Measurements from ENCODE around the gene TUT4. TPM values are rescaled to one million over a fixed set of nuclear protein-coding genes. Genes with fewer than 3 reads are reported as not detected.

The TUT4 gene
- total and polyA plus RNA-seq, 2 donors (not counting 3 experiments of a cell fraction or from before 2014, with no cell fraction given), result 24.7 to 41.2 TPM

- dilution Hi-C loops (cut with MboI; ENCODE audit: extremely low pct_ligation_motif_present, low sequenced_read_pairs), result no loop called here
- ChIA-PET CTCF (no interaction called here), POLR2A (no interaction called here)
- no peak overlapping the region for H3K9ac ChIP-seq (replicated peaks; ENCODE audit: extremely low read depth, insufficient read depth, low read length)
- H3K27me3 ChIP-seq (ENCODE audit: control insufficient read depth in 2 of 2, insufficient read depth in 2 of 2, low read length in 2 of 2), result no peaks in the 10 kb centered on the region
- H3K4me2 ChIP-seq (ENCODE audit: insufficient read depth, low read length), result no peak overlapping the region
- no peaks in the 10 kb centered on the region for H3K9me3 ChIP-seq (replicated peaks; ENCODE audit: control insufficient read depth, insufficient read depth, low read length)
- no peaks in the 10 kb centered on the region for H3K79me2 ChIP-seq (ENCODE audit: control insufficient read depth, insufficient read depth, low read length)
- FAIRE-seq (no peak), DNase-seq (ENCODE audit: low read depth, low spot score) (no peak)
- intact Hi-C loops (cut with micrococcal nuclease), result no loop called here
- H3K4me1 ChIP-seq (ENCODE audit: control insufficient read depth, extremely low read depth, insufficient read depth, low read length), result no peaks in the 10 kb centered on the region
- H2AFZ ChIP-seq (ENCODE audit: low read depth, low read length), result no peak overlapping the region
- H3K36me3 ChIP-seq (ENCODE audit: control insufficient read depth in 2 of 2, extremely low read depth in 1 of 2, insufficient read depth in 2 of 2, low read length in 2 of 2), result no peaks in the 10 kb centered on the region
- H3K9me1 ChIP-seq (replicated peaks; ENCODE audit: control insufficient read depth, extremely low read depth, insufficient read depth, low read length), result no peaks in the 10 kb centered on the region
- H4K20me1 ChIP-seq (replicated peaks; ENCODE audit: control insufficient read depth, extremely low read depth, insufficient read depth, low read length), result no peaks in the 10 kb centered on the region
- BruUV-seq (replicated peaks), result no TSS peak
- TF ChIP-seq POLR2AphosphoS5 (IDR thresholded peaks at IDR 0.05; ENCODE audit: insufficient read depth, low read depth, low read length) (no peak), MYC (IDR thresholded peaks at IDR 0.05; ENCODE audit: low read depth, low read length) (no peak), JUN (IDR thresholded peaks at IDR 0.05; ENCODE audit: borderline replicate concordance, insufficient read depth, insufficient read length, low read depth) (no peak), MAX (IDR thresholded peaks at IDR 0.05; ENCODE audit: insufficient read depth, insufficient read length) (no peak), CTCF (IDR thresholded peaks at IDR 0.05; ENCODE audit: extremely low read depth in 1 of 2, insufficient read depth in 1 of 2, low read depth in 1 of 2, low read length in 2 of 2) (no peak), POLR2A (IDR thresholded peaks at IDR 0.05; ENCODE audit: low read depth, low read length) (no peak), GATA2 (IDR thresholded peaks at IDR 0.05; ENCODE audit: insufficient read depth, insufficient read length, low read depth, low read length) (no peak), EZH2 (IDR thresholded peaks at IDR 0.05; ENCODE audit: borderline replicate concordance, low read depth, low read length, severe bottlenecking) (no peak), FOS (IDR thresholded peaks at IDR 0.05; ENCODE audit: borderline replicate concordance, insufficient read depth, low read length) (no peak)
- no peak overlapping the region for H3K27ac ChIP-seq (ENCODE audit: insufficient read depth, low read depth, low read length)
- H3K4me3 ChIP-seq (replicated peaks in 1 of 3; ENCODE audit: insufficient read depth in 1 of 3, low read depth in 1 of 3, low read length in 3 of 3), result no peak overlapping the region
Observed at GRCh38 chr1:52479076-52479475, 73.8 kb downstream of the TUT4 start.

Measured in endothelial cell of umbilical vein (primary cell).